H4 (cell line): Measurements from ENCODE around the gene ACP3. TPM values are rescaled to one million over a fixed set of nuclear protein-coding genes. Genes with fewer than 3 reads are reported as not detected.
A peak's percentile ranks its signal among the peaks of the same experiment; 100 is the strongest.
"Not testable (repeated sequence)": the region's sequence is repeated elsewhere in the genome, so short reads cannot be mapped to it uniquely, and the experiment has no call there.

Experiments used
- DNase-seq: peaks from one replicate; pipeline ENCODE4 v3.0.0-alpha.2; 2015; ENCODE audit warnings: low spot score
- total RNA-seq: library from RNA; depleted of rRNA; stranded (reverse); fragments of >200 nt; shearing (Covaris generic); gene quantifications from 2 replicates; pipeline ENCODE4 v1.2.3, GENCODE V29; 2014

Gene ACP3
- total RNA-seq, 1 experiment from 2014 or later, result 1.2 TPM

DNA sequence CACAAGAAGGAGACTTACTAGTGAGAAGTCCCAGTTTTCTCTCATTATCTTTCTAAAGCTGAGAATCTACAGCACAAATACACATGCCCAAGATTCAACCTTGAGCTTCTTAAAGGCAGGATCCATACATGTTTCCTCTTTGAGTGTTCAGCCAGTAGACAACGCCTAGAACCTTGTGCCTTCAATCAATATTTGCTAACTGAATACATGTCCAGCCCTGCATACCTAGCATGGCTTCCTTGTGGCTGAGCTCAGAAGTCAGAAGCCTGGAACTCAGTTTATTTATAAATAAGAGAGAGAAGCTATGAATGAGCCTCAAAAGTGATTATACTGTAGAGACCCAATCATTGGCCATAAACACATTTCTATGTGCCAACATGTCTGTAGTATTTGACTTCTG, 43.5 kb downstream of the ACP3 start:
- no peak for DNase-seq

DNA sequence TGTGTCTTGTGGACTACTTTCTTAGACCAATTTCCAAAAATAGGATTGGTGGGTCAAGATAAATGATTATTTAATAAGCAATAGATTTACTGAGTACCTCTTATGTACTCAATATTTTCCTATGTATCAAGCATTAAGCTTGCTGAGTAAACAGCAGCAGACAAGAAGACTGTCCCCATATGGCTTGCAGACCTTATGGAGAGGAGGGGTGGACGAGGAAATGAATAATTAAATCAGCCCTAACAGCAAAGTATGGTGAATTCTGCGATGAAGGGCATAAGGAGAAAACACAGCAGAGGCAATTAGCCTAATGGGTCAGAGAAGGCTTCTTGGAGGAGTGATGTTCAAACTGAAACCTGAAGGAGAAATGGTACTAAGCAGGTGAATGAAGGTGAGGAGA, 45.1 kb downstream of the ACP3 start:
- DNase-seq, result no peak

GRCh38 chr3:132368515-132368914, 51.3 kb downstream of the ACP3 start:
- DNase-seq, result no peak

DNA sequence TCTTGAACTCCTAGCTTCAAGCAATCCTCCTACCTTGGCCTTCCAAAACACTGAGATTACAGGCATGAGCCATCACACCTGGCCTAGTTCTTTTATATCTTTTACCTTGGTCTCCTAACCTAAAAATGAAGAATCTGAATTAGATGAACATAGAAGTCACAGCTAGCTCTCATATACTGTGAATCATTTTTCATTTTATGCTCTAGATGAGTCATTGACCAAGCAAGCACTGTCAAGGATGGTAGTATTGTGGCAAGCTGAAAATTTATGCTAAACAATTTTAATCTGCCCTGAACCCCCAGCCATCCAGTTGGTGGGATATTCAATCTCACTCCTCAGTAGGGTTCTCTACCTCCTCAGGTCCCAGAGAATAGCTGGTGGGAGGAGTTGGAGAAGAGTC, 51.8 kb downstream of the ACP3 start:
- no peak for DNase-seq

DNA sequence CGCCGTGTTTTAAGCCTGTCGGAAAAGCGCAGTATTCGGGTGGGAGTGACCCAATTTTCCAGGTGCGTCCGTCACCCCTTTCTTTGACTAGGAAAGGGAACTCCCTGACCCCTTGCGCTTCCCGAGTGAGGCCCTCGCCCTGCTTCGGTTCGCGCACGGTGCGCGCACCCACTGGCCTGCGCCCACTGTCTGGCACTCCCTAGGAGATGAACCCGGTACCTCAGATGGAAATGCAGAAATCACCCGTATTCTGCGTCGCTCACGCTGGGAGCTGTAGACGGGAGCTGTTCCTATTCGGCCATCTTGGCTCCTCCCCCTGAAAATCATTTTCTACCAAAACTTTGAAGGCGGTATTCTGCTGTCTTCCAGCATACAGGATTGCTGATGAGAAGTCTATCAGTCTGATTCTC, 59.7 kb downstream of the ACP3 start:
- not testable (repeated sequence) for DNase-seq

- DNase-seq, result no peak
These were observed 61.0 kb downstream of the ACP3 start for GRCh38 chr3:132378048-132378762.

DNA sequence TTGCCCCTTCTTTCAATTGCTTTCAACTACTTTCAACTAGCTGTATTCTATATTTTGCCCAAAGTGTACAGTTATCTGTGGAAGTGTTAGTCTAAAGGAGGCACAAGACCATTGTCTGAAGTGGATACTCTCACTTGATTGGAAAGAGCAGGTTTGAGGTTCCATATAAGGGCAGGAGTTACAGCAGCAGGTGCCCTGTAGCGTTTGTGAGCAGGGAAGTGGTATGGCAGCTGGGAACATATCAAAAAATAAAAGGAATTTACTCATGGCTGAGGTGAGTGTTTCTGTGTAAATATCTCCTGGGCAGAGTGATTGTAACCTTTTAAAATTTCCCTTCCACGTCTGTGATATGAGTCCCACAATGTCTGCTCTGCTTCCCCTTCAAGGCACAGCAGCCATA, 61.6 kb downstream of the ACP3 start:
- no peak for DNase-seq

DNA sequence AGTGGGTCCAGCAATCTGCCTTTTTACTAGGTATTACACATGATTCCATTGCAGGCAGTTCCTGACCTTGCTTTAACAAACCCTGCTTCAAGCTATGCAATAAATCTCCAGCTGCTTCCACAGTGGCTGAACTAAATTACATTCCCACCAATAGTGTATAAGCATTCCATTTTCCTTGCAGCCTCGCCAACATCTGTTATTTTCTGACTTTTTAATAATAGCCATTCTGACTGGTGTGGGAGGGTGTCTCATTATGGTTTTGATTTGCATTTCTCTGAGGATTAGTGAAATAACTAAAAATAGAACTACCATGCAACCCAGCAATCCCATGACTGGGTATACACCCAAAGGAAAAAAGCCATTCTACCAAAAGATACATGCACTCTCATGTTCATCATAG, 63.7 kb downstream of the ACP3 start:
- no peak for DNase-seq

- no peak for DNase-seq
These were observed 64.2 kb downstream of the ACP3 start for GRCh38 chr3:132381348-132381944.

GRCh38 chr3:132382267-132382666, 65.1 kb downstream of the ACP3 start:
- no peak for DNase-seq

DNA sequence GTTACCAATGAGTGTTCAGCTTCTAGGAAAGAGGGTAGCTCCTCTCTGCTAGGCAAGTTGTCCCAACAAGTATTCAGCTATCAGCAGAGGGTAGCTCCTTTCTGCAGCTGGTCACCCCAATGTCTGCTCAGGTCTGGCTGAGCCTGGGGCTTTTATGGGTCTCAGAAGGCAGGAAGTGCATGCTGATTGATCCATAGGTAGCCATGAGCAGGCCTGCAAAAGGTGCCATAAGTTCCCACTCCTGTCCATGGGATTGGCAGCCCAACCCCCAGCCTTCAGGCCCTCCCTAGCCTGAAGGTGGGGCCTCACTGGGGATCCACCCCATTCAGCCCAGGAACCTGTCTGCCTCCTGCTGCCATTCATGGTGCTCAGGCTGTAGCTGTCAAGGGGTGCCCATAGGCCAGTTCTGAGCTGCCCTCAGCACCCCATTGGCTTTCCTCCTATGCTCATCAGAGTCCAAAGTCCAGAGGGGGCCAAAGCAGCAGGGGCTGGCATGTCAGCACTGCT, 65.5 kb downstream of the ACP3 start:
- no peak for DNase-seq

- no peak for DNase-seq
These were observed 69.1 kb downstream of the ACP3 start for GRCh38 chr3:132386259-132386658.

DNA sequence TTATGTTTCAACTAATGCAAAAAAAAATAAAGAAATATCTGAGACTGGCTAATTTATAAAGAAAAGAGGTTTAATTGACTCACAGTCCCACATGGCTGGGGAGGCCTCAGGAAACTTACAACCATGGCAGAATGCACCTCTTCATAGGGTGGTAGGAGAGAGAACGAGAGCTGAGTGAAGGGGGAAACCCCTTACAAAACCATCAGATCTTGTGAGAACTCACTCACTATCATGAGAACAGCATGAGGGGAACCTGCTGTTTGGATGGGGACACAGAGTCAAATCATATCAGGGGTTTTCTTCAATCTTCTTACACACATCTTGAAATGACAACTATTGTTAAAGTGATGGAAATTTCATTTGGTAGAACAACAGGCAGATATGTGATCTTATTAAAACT, 75.5 kb downstream of the ACP3 start:
- DNase-seq, result not testable (repeated sequence)

DNA sequence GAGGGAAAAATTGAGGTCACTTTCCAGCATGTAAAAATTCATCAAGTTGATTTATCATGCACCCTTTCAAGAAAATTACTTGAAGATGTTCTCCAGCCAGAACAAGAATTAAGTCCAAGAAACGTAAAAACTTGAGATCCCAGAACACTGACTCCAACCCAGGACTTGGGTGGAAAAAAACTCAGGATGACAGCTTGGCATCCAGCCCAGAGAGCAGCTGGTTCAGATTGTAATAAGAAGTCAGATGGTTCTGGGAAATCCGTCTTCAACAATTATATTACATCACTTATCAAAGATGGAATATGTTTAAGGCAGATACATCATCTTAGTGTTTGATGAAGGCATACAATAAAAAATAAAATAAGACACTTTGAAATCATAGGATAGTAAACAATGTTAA, 77.1 kb downstream of the ACP3 start:
- no peak for DNase-seq

- no peak for DNase-seq
These were observed 77.9 kb downstream of the ACP3 start for GRCh38 chr3:132395126-132395525.

DNA sequence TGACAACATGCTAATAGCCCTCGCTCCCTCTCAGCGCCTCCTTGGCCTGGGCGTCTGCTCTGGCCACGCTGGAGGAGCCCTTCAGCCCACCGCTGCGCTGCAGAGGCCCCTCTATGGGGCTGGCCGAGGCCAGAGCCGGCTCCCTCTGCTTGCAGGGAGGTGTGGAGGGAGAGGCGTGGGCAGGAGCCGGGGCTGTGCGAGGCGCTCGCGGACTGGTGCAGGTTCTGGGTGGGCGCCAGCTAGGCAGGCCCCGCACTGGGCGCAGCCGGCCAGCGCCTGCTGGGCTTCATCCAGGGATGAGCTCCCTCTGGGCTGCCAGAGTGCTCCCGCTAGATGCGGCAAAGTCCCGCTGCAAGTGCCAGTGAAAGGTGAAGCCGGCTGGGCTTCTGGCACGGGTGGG, 79.0 kb downstream of the ACP3 start:
- no peak for DNase-seq

GRCh38 chr3:132396776-132397175, 79.6 kb downstream of the ACP3 start:
- not testable (repeated sequence) for DNase-seq

DNA sequence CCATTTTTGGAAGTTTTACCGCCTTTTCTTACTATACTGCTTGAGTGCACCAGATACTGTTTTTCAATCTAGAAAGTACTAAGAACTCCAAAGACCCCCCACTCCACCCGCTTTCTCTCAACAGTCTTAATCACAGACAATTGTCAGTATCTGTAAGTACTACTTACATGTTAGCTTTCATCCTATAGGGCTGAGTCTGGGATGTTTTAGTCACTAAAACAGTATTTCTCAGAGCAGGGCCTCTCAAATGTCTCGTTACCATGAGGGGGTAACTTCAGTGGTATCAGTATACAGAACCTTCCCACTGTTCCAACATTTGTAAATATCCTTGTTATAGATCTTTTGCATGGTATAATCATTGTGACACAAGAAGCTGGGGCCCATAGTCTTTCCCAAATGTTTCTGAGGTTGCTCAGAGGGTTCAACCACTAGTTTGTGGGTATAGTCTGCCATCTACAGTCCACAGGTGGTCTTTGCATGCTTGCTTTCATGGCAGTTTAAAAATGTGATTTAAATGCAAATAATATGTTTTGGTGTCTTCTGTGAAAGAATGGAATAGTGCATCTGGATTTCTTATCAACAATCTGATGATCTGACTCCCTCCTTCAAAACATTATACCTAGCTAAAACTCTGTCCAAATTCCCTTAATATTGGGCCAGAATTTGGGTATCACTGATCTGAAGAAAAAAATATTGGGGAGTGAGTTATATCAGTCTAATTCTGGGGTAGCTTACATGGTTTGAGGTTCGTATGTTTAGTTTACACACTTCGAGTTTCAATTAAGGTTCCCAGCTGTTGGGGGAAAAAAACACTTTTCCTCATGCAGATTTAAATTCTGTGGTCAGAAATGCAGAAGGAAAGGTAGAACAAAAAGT, 82.1 kb downstream of the ACP3 start:
- peak; percentile 64 for DNase-seq

DNA sequence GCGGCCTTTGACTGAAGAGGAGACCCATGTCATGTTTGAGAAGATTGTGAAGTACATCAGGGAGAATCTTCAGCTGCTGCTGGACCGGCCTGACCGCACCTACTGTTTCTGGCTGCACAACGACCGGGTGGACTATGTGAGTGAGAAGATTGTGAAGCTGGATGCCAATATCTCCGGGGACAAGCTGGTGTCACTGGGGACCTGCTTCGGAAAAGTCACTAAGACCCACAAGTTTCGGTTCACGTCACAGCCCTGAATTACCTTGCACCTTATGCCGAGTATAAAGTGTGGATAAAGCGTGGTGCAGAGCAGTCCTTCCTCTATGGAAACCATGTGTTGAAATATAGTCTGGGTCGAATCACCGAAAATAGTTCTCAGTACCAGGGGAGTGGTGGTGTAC, 84.0 kb downstream of the ACP3 start:
- no peak for DNase-seq

GRCh38 chr3:132404276-132404675, 87.1 kb downstream of the ACP3 start:
- no peak for DNase-seq

DNA sequence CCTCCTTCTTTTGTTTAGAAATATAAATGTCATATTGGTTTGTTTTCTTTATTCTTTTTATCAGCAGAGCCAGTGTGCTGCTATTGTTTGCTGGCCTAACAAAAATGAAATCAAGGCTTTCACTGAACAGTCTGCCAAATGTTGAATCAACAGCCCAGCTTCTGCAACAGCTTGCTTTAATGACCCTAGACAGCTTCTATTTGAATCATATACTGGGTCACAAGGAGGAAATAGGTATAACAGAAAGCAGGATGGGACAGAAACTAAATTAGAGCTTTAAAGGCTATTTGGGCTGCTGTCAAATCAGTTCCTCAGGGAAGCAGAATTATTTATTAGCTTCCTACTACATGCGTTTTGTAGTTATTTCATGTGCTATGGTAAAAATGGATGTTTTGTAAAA, 88.0 kb downstream of the ACP3 start:
- no peak for DNase-seq

DNA sequence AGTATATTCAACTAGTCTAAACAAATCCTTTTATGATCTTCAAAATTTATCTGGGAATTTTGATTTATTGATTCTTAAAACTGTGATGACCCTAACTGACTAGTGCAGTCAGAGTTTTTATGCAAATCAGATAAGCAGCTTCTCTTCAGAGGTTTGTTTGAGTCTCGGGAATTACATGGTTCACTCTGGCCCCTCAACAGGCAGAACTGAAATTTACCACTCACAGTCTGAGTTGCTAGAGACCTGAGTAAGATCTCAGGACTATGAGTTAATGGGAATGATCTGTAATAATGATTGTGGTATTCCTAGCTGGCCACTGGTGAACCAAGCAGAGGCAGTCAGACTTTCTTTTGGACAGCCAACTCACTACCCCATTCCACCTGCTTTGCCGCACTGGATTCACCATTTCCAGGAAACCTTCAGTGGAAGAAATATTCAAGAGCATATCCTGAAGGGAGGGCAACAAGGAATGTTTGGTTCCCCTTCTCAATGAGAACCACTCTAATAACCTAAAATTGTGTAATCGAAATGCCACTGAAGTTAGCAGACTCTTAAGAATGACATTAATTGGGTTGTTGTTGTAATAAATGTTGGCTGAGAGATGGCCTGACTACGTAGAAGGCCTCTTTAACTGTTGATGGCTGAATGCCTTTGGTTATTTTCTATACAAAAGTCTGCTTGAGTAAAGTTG, 88.5 kb downstream of the ACP3 start:
- DNase-seq, result no peak
